ENCODE measurements around the gene EGFR.

EGFR gene

GRCh38 chr7:54995166-54995565, 23.7 kb upstream of the EGFR start:
- no peak for DNase-seq
- no peak overlapping the region for H3K4me3 Mint-ChIP-seq
- H3K27ac Mint-ChIP-seq = no peak overlapping the region
- peaks cover 2% of the 10 kb centered on the region for H3K9me3 Mint-ChIP-seq
- H3K27me3 Mint-ChIP-seq = no peaks in the 10 kb centered on the region
- CTCF ChIA-PET = no interaction called here
- H3K36me3 Mint-ChIP-seq = no peaks in the 10 kb centered on the region
- H3K4me1 Mint-ChIP-seq = peaks cover 13% of the 10 kb centered on the region

GRCh38 chr7:54995610-54996363, 23.0 kb upstream of the EGFR start:
- no peaks in the 10 kb centered on the region for H3K27me3 Mint-ChIP-seq
- peaks cover 13% of the 10 kb centered on the region for H3K4me1 Mint-ChIP-seq
- H3K36me3 Mint-ChIP-seq = no peaks in the 10 kb centered on the region
- CTCF ChIA-PET = no interaction called here
- H3K4me3 Mint-ChIP-seq = no peak overlapping the region
- no peak overlapping the region for H3K27ac Mint-ChIP-seq
- no peak for DNase-seq
- H3K9me3 Mint-ChIP-seq = peaks cover 2% of the 10 kb centered on the region

GRCh38 chr7:54996391-54996790, 22.4 kb upstream of the EGFR start:
- H3K27ac Mint-ChIP-seq = no peak overlapping the region
- peaks cover 2% of the 10 kb centered on the region for H3K9me3 Mint-ChIP-seq
- no peaks in the 10 kb centered on the region for H3K36me3 Mint-ChIP-seq
- no peak for DNase-seq
- CTCF ChIA-PET = no interaction called here
- peaks cover 13% of the 10 kb centered on the region for H3K4me1 Mint-ChIP-seq
- no peak overlapping the region for H3K4me3 Mint-ChIP-seq
- H3K27me3 Mint-ChIP-seq = no peaks in the 10 kb centered on the region

- Mint-ChIP-seq H3K36me3 (no peaks in the 10 kb centered on the region), H3K4me1 (no peaks in the 10 kb centered on the region), H3K9me3 (no peaks in the 10 kb centered on the region), H3K27ac (no peak overlapping the region), H3K4me3 (no peak overlapping the region), H3K27me3 (peaks cover 9% of the 10 kb centered on the region)
- DNase-seq = no peak
- CTCF ChIA-PET = no interaction called here
Observed at GRCh38 chr7:55004579-55004978, 14.2 kb upstream of the EGFR start.

- peaks cover 9% of the 10 kb centered on the region for H3K27me3 Mint-ChIP-seq
- H3K4me1 Mint-ChIP-seq = no peaks in the 10 kb centered on the region
- H3K4me3 Mint-ChIP-seq = no peak overlapping the region
- no peaks in the 10 kb centered on the region for H3K36me3 Mint-ChIP-seq
- DNase-seq = no peak
- H3K9me3 Mint-ChIP-seq = no peaks in the 10 kb centered on the region
- H3K27ac Mint-ChIP-seq = no peak overlapping the region
- CTCF ChIA-PET = no interaction called here
Observed at GRCh38 chr7:55005241-55005851, 13.5 kb upstream of the EGFR start.

GRCh38 chr7:55006499-55006898, 12.3 kb upstream of the EGFR start:
- no peaks in the 10 kb centered on the region for H3K4me1 Mint-ChIP-seq

GRCh38 chr7:55013851-55014250, 5.0 kb upstream of the EGFR start:
- Mint-ChIP-seq H3K9me3 (no peaks in the 10 kb centered on the region), H3K4me3 (no peak overlapping the region), H3K36me3 (no peaks in the 10 kb centered on the region), H3K27ac (no peak overlapping the region), H3K4me1 (no peaks in the 10 kb centered on the region), H3K27me3 (peaks cover 28% of the 10 kb centered on the region)
- CTCF ChIA-PET = no interaction called here
- DNase-seq = no peak

More at GRCh38 chr7:55006499-55006898, 12.3 kb upstream of the EGFR start:
- H3K4me3 Mint-ChIP-seq = no peak overlapping the region
- no peaks in the 10 kb centered on the region for H3K9me3 Mint-ChIP-seq
- CTCF ChIA-PET = no interaction called here
- no peaks in the 10 kb centered on the region for H3K36me3 Mint-ChIP-seq
- peaks cover 9% of the 10 kb centered on the region for H3K27me3 Mint-ChIP-seq
- no peak for DNase-seq
- H3K27ac Mint-ChIP-seq = no peak overlapping the region

- CTCF ChIA-PET = interaction anchor here (0.6 kb wide), 1 partner anchor 240 kb away, joined by 3 read pairs; no protein-coding TSS in a partner anchor
- Mint-ChIP-seq H3K27me3 (peaks cover 51% of the 10 kb centered on the region), H3K9me3 (no peaks in the 10 kb centered on the region), H3K4me1 (no peaks in the 10 kb centered on the region), H3K36me3 (no peaks in the 10 kb centered on the region), H3K27ac (no peak overlapping the region), H3K4me3 (no peak overlapping the region)
- DNase-seq = no peak
Observed at GRCh38 chr7:55016061-55016745, 2.6 kb upstream of the EGFR start.

- Mint-ChIP-seq H3K4me3 (no peak overlapping the region), H3K27me3 (peaks cover 55% of the 10 kb centered on the region), H3K27ac (no peak overlapping the region), H3K9me3 (no peaks in the 10 kb centered on the region), H3K36me3 (no peaks in the 10 kb centered on the region), H3K4me1 (no peaks in the 10 kb centered on the region)
- DNase-seq = no peak
- CTCF ChIA-PET = no interaction called here
Observed at GRCh38 chr7:55016746-55017090, 2.1 kb upstream of the EGFR start.

GRCh38 chr7:55017841-55018240, 976 bp upstream of the EGFR start:
- Mint-ChIP-seq H3K27ac (no peak overlapping the region), H3K4me3 (no peak overlapping the region), H3K36me3 (no peaks in the 10 kb centered on the region)

GRCh38 chr7:55019191-55019690, 424 bp downstream of the EGFR start:
- H3K4me3 Mint-ChIP-seq = no peak overlapping the region
- DNase-seq = no peak

More at GRCh38 chr7:55017841-55018240, 976 bp upstream of the EGFR start:
- H3K4me1 Mint-ChIP-seq = no peaks in the 10 kb centered on the region
- H3K9me3 Mint-ChIP-seq = no peaks in the 10 kb centered on the region
- DNase-seq = no peak
- CTCF ChIA-PET = no interaction called here
- peaks cover 63% of the 10 kb centered on the region for H3K27me3 Mint-ChIP-seq

GRCh38 chr7:55019691-55020465, 1.1 kb downstream of the EGFR start:
- CTCF ChIA-PET = no interaction called here
- no peak for DNase-seq
- H3K4me3 Mint-ChIP-seq = no peak overlapping the region

More at GRCh38 chr7:55019191-55019690, 424 bp downstream of the EGFR start:
- Mint-ChIP-seq H3K36me3 (no peaks in the 10 kb centered on the region), H3K4me1 (no peaks in the 10 kb centered on the region), H3K9me3 (no peaks in the 10 kb centered on the region), H3K27me3 (peaks cover 63% of the 10 kb centered on the region), H3K27ac (no peak overlapping the region)
- CTCF ChIA-PET = no interaction called here

GRCh38 chr7:55020466-55020871, 1.7 kb downstream of the EGFR start:
- Mint-ChIP-seq H3K4me1 (no peaks in the 10 kb centered on the region), H3K27ac (no peak overlapping the region), H3K27me3 (peaks cover 61% of the 10 kb centered on the region), H3K4me3 (no peak overlapping the region), H3K9me3 (no peaks in the 10 kb centered on the region), H3K36me3 (no peaks in the 10 kb centered on the region)
- DNase-seq = no peak
- CTCF ChIA-PET = no interaction called here

More at GRCh38 chr7:55019691-55020465, 1.1 kb downstream of the EGFR start:
- Mint-ChIP-seq H3K4me1 (no peaks in the 10 kb centered on the region), H3K36me3 (no peaks in the 10 kb centered on the region), H3K27ac (no peak overlapping the region), H3K27me3 (peaks cover 63% of the 10 kb centered on the region), H3K9me3 (no peaks in the 10 kb centered on the region)

GRCh38 chr7:55021053-55021452, 2.2 kb downstream of the EGFR start:
- no peaks in the 10 kb centered on the region for H3K4me1 Mint-ChIP-seq
- H3K27me3 Mint-ChIP-seq = peaks cover 58% of the 10 kb centered on the region
- no peak overlapping the region for H3K4me3 Mint-ChIP-seq
- CTCF ChIA-PET = no interaction called here
- no peaks in the 10 kb centered on the region for H3K9me3 Mint-ChIP-seq
- DNase-seq = no peak
- no peak overlapping the region for H3K27ac Mint-ChIP-seq
- H3K36me3 Mint-ChIP-seq = no peaks in the 10 kb centered on the region
